Caki2 (cell line): ENCODE measurements around the gene IFT52. TPM values are rescaled to one million over a fixed set of nuclear protein-coding genes. Genes with fewer than 3 reads are reported as not detected.
"Not testable (repeated sequence)": the region's sequence is repeated elsewhere in the genome, so short reads cannot be mapped to it uniquely, and the experiment has no call there.

ENCODE experiments used
- DNase-seq: peaks from one replicate; pipeline ENCODE4 v3.0.0-alpha.2; 2015; ENCODE audit warnings: low read depth
- in situ Hi-C: cut with HindIII; loops from 2 replicates; pipeline ENCODE4 v1.10.0; 2016; ENCODE audit warnings: low sequenced_read_pairs, low pct_unique_long_range_greater_than_20kb, mixed read lengths
- total RNA-seq: library from RNA; depleted of rRNA; stranded (reverse); fragments of >200 nt; shearing (Covaris generic); gene quantifications from 2 replicates; pipeline ENCODE4 v1.2.3, GENCODE V29; 2014; ENCODE audit warnings: low replicate concordance

IFT52 gene
- total RNA-seq, 1 experiment from 2014 or later: 28.3 TPM

- no peak for DNase-seq
- in situ Hi-C loops: no loop called here
Measured at GRCh38 chr20:43603124-43603523, 12.4 kb downstream of the IFT52 start.

GRCh38 chr20:43605715-43606114, 15.0 kb downstream of the IFT52 start:
- in situ Hi-C loops: no loop called here
- DNase-seq: no peak

GRCh38 chr20:43607278-43607677, 16.5 kb downstream of the IFT52 start:
- in situ Hi-C loops, DNase-seq: not testable (repeated sequence)

- no peak for DNase-seq
- in situ Hi-C loops: no loop called here
Measured at GRCh38 chr20:43631598-43631997, 40.9 kb downstream of the IFT52 start.

- in situ Hi-C loops: no loop called here
- no peak for DNase-seq
Measured at GRCh38 chr20:43636429-43636828, 45.7 kb downstream of the IFT52 start.

GRCh38 chr20:43642548-43642947, 51.8 kb downstream of the IFT52 start:
- in situ Hi-C loops: no loop called here

GRCh38 chr20:43650997-43651525, 60.3 kb downstream of the IFT52 start:
- DNase-seq: no peak
- in situ Hi-C loops: no loop called here

More at GRCh38 chr20:43642548-43642947, 51.8 kb downstream of the IFT52 start:
- no peak for DNase-seq

- DNase-seq, in situ Hi-C loops: not testable (repeated sequence)
Measured at GRCh38 chr20:43651650-43652184, 61.0 kb downstream of the IFT52 start.

DNA sequence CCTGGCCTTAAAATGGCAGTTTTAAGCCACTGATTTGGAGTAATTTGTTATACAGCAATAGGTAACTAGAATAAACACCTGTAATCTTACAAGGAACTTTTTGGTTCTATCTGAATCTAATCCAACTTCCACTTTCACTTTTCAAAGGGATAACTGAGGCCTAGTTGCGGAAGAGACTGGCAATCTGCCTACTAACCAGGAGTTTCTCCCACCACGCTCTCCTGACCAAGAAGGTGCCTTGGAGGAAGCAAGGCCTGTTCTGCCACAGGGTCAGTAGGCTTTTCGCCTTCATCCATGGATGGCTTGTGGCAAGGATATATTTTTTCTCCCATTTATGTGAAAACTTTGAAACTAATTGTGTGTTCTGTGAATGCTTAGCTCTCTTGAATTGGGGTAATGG, 63.2 kb downstream of the IFT52 start:
- DNase-seq: no peak
- in situ Hi-C loops: no loop called here

DNA sequence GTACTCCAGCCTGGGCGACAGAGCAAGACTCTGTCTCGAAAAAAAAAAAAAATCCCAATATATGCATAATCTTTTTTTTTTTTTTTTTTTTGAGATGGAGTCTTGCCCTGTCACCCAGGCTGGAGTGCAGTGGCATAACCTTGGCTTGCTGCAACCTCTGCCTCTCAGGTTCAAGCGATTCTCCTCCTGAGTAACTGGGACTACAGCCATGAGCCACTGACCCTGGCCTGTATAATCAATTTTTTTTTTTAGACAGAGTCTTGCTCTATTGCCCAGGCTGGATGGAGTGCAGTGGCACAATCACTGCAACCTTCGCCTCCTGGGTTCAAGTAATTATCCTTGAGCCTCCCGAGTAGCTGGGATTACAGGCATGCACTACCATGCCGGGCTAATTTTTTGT, 64.4 kb downstream of the IFT52 start:
- in situ Hi-C loops, DNase-seq: not testable (repeated sequence)

- DNase-seq: no peak
- in situ Hi-C loops: no loop called here
Measured at GRCh38 chr20:43655937-43656336, 65.2 kb downstream of the IFT52 start.

GRCh38 chr20:43658069-43658722, 67.5 kb downstream of the IFT52 start:
- DNase-seq: peak; percentile 78

GRCh38 chr20:43658723-43659419, 68.1 kb downstream of the IFT52 start:
- DNase-seq: peak; percentile 26
- in situ Hi-C loops: no loop called here

More at GRCh38 chr20:43658069-43658722, 67.5 kb downstream of the IFT52 start:
- in situ Hi-C loops: no loop called here

GRCh38 chr20:43662943-43663655, 72.4 kb downstream of the IFT52 start:
- in situ Hi-C loops: no loop called here
- DNase-seq: no peak

GRCh38 chr20:43665466-43666176, 74.9 kb downstream of the IFT52 start:
- in situ Hi-C loops: no loop called here
- DNase-seq: no peak

DNA sequence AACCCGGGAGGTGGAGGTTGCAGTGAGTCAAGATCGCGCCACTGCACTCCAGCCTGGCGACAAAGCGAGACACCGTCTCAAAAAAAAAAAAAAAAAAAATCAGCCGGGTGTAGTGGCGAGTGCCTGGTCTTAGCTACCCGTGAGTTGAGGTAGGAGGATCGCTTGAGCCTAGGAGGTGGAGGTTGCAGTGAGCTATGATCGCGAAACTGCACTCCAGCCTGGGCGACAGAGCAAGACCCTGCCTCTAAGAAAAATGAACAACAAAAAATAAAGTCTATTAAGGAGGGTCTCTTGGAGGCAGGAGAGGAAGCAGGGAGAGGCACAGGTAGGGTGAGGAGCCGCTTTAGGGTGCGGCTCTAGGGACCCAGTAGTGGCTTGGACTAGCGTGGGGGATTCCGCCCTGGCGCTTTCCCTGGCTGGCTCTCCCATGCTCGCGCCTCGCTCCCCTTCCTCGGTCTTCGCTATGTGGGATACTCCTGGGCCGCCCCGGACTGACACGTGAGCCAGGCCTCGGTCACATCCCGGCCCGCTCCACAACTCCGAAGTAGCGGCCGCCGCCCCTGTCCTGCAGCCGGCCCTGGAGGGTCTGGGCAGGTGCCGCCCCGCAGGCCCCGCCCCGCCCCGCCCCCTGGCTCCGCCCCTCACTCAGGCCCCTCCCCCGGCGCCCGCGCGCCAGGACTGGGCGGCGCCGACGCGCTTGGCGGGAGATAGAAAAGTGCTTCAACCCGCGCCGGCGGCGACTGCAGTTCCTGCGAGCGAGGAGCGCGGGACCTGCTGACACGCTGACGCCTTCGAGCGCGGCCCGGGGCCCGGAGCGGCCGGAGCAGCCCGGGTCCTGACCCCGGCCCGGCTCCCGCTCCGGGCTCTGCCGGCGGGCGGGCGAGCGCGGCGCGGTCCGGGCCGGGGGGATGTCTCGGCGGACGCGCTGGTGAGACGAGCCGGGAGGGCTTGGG, 75.9 kb downstream of the IFT52 start, which contains the start of gene MYBL2:
Gene MYBL2, plus strand, starts transcription at position 739 of the 953 bp plus-strand sequence. Its CDS starts 170 bp downstream, at position 909.
- peak; percentile 58 for DNase-seq

More for the DNA sequence above, 75.9 kb downstream of the IFT52 start, which contains the start of gene MYBL2:
- in situ Hi-C loops: no loop called here
